ENCODE data around the gene DAPK2. TPM values are rescaled to one million over a fixed set of nuclear protein-coding genes. Genes with fewer than 3 reads are reported as not detected.
A peak's percentile ranks its signal among the peaks of the same experiment; 100 is the strongest.
"Not testable (repeated sequence)": the region's sequence is repeated elsewhere in the genome, so short reads cannot be mapped to it uniquely, and the experiment has no call there.

DAPK2 gene
- 0.21 and 0.53 TPM in 2 replicates for total RNA-seq
- polyA plus RNA-seq (2012) = 1.6 TPM

DNA sequence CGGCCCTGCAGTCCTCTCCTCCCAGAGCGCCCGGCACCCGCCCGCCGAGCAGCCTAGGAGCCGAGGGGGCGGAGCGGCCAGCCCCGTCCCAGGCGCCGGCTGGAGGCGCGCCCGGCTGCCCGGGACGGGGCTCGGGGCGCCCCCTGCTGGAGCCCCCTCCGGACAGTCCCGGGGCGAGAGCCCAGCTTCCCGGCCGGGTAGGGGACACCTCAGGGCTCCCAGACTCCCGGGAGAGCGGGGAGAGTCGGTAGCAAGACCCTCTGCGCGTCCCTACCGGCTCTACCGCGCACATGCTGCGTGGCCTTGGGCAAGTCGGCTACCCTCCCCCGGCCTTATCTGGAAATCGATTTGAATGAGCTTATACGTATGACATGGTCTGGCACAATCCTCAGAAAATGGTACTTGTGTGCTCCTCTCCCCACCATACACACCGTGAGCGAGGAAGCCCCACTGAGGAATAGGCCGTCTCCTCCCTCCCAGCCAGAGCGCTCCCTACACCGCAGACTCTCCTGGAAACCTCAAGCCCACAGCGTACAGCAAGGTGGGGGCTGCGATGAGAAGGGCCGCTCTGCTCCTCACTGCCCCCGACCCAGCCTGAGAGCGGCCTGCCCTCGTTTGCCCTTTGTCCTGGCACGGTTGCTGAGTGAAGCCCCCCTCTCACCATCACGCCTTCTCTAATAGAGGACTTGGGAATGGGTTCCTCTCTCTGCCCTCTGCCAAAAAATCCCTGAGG is at the start of gene DAPK2:
Gene DAPK2, minus strand, starts transcription at position 65 of the 733 bp plus-strand sequence. CDS start 6,224 bp downstream, outside the sequence.
- DNase-seq (ENCODE audit: low read depth) = peak; percentile 70

DNA sequence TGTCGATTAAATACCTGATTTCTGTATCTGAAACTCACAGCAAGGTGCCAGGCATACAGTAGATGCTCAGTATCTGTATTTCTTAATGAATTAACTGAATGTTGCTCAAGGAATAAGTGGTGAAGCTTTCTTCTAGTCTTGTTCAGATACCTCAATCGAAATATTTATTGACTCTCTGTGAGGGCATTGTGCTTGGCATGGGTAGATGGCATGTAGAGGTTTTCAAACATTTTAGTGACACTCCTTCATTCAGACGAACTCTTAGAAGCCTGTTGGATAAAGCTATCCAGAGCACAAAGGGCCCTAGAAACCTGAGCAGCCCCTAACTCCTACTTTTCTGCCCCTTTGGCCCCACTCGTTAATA is 49.1 kb upstream of the DAPK2 start:
- DNase-seq (ENCODE audit: low read depth) = no peak

DNA sequence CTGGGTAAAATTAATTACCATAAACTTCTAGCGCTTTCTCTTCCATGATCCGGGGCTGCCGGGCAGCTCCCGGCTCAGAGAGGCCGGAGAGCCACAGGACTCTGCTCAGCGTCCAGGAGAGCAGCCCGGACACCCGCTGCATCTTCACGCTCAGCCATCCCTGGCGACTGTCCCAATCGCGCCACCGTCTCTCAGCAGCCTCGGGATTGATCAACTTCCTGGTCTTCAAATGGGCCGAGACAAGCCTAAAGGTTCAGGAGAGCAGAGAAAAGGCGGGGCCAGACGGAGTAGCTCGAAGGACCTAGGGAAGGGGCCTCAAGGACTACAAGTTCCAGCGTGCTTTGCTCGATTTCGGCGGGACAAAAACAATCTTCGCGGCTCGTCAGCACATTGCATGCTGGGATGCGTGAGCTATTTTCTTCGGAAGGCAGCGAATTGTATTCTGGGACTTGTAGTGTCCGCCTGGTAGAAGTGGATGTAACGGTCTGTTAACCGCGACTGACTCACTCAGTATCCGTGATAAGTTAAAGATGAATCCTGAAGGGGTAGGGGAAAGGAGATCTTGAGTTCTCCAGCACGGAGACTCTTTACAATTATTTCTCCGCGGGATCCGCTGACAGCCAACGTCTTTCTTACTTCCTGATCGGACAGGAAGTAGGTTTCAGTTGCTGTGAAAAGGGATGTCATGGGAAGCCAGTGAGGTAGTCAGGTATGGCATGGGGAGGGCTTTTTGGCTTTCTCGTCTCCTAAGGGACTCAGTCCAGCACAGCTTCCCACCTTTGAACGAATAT is 47.5 kb upstream of the DAPK2 start, which contains the start of gene CIAO2A:
Gene CIAO2A, minus strand, starts transcription at position 212 of the 791 bp plus-strand sequence. Its CDS starts 70 bp downstream, at position 142.
- DNase-seq (ENCODE audit: low read depth) = peak; percentile 99

DNA sequence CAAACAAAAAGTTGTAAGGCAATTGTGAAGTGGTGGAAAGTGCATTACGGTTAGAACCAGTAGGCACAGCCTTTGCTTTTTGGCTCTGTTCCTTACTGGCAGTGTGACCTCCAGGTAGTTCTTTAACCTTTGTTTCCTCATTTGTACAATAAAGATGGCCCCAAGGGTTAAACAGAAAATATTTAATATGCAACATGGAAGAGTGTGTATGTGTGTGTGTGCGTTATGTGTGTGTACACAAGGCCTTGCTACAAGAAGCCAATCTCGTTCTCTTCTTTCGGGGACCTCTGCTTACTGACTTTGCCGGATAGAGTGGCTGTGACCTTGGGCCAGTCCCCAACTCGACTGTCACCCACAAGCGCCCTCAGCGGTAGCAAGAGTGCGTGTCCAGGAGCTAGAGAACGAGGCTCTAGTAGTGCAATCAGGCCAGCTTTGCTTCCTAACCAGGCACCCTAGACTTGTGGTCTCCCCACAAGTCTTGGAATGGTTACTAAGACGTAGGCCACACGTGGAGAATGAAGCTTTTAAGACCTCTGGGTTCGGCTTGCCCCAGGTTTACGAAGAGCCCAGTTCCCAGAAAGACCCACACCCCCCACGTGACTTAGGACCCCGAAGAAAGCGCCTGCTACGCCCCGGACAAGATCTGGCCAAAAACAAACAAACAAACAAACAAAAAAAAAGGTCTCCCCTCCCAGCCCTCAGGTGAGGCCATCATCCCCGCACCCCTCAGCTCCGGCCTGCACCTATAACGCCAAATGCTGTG is 46.8 kb upstream of the DAPK2 start:
- DNase-seq (ENCODE audit: low read depth) = peak; percentile 71

DNA sequence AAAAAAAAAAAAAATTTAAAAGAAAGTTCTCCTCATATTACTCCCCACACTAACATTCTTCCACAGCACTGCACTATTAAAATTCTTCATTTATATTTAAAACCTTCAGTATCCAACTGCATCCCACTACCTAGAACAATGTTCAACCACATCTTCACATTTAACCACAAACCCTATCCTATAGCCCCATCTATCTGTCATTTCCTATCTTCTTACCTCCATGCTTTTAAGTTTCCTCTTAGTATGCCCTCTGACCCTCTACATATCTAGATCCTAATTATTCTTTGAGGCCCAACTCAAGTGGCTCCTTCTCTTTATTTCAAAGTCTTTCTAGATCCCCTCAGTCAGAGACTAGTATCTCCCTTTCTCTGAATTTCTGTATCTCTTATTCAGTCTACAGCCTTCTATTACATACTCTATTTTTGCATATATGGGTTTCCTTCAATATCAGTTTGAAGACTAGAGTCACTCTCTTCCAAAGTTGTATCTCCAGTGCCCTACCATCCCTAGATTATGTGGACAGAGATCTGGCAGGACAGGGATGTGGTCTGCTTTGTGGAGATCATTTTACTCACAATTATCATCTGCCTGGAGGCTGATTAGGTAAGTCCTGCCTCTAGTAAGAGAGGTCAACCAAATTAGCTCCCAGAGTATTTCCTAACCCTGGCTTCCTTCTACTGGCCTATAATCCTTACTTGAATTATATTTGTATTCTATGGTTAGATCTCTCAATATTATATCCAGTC is 46.0 kb upstream of the DAPK2 start:
- no peak for DNase-seq (ENCODE audit: low read depth)

DNA sequence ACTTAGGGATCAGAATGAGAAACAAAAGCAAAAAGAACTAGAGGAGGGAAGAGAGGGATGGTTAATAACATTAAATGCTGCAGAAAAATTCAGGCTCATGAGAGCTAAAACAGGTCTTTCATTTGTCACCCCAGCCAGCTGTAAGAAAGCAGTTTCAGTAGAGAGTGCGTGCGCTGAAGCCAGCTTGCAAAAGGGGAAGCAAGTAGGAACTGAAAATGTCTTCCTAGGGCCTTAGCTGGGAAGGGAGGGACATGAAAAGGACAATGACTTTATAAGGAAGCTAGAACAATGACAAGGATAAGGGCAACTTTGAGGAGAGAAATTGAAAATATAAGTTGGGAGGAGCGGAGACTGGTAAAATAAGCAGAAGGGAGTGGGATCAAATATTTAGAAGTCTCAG is 44.2 kb upstream of the DAPK2 start:
- no peak for DNase-seq (ENCODE audit: low read depth)

DNA sequence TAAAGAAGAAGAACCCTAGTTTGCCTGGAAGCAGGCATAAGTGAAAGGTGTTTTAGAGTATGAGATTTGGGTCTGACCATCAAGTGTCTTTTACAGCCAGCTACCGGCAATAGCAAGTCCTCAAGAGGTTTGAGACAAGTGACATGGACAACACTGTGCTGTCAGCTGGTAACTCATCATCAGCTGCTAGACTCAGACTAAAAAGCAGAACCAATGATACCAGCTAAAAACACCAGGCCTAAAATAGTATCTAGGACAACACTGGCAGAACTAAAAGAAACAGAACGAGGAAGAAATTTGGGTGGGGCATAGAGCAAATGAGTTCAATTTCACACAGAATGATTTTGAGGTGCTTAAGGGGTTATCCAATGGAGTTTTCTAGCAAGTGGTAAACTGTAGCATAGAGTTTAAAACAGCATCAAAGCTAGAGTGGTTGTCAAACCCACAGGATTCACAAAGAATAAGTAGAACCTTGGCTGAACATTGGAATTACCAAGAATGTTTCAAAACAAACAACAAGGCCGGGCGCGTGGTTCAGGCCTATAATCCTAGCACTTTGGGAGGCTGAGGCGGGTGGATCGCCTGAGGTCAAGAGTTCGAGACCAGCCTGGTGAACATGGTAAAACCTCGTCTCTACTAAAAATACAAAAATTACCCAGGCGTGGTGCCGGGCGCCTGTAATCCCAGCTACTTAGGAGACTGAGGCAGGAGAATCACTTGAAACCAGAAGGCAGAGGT is 43.4 kb upstream of the DAPK2 start:
- peak; percentile 45 for DNase-seq (ENCODE audit: low read depth)

DNA sequence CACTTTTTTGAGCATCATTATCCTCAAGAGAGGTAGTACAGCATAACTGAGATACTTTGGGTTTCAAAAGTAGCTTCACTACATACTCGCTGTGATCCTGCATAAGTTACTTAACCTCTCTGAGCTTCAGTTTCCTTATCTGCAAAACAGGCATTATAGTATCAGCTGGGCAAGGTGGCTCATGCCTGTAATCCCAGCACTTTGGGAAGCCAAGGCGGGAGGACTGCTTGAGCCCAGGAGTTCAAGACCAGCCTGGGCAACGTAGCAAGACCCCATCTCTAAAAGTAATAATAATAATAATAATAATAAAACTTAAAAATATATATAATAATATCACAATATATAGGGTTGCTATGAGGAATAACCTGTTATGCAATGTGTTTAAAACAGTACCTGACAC is 36.5 kb upstream of the DAPK2 start:
- no peak for DNase-seq (ENCODE audit: low read depth)

DNA sequence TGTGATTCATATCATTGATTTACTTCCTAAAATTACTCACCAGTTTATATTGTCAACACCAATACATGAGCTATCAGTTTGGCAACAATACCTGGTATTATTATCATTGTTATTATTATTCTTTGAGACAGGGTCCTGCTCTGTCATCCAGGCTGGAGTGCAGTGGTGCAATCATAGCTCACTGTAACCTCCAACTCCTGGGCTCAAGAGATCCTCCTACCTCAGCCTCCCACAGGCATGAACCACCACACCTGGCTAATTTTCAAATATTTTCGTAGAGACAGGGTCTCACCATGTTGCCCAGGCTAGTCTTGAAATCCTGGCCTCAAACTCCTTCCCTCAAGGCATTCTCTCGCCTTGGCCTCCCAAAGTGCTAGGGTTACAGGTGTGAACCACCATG is 27.2 kb upstream of the DAPK2 start:
- DNase-seq (ENCODE audit: low read depth) = not testable (repeated sequence)

DNA sequence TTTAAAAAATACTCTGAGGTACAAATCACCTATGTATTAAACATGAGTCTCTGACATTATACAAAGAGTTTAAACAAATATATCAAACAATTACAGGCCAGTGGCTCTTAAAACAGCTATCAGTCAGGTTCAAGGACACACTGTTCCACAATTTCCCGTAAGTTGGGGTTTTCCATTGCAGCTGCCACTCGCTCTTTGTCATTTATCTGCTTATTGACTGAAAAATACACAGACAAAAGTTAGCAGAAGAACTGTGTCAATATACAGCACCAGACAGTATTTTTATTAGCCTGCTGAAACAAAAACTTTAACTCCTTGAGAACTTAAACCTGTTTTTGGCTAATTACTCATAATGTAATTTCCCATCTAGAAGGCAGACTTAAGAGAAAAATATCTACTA is 26.5 kb upstream of the DAPK2 start:
- no peak for DNase-seq (ENCODE audit: low read depth)

DNA sequence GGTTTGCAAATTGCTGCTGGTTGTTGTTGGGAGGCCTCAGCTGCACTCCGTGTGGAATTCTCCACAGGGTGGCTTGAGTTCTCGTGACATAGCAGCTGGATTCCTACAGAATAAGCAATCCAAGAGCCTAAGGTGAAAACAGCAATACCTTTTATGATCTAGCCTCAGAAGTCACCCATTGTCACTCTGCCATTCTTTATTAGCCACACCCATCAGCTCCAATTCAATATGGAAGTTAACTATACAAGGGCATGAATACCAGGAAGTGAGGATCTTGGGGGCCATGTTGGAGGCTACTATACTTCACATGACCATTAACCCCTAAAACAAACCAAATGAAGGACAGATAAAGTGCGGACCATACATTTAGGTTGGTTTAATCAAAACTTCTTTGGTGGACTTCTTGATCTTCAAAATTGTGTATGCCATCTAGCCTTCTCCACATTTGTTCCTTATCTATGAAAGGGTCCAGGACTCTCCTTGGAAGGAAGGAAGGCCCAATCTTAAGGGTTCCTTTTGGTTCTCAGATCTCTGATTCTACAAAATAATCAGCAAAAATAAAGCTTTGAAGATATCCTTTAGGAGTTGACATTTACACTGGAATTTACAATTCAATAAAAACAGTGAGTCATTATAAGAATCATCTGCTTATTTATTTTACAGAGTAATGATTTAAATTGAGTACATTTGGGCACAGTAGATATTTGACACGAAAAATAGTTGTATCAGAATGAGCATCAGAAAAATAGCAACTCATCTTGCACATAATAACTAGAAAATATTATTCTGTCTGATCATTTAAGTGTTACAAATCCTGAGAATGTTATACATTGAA is 25.9 kb upstream of the DAPK2 start:
- DNase-seq (ENCODE audit: low read depth) = peak; percentile 22

DNA sequence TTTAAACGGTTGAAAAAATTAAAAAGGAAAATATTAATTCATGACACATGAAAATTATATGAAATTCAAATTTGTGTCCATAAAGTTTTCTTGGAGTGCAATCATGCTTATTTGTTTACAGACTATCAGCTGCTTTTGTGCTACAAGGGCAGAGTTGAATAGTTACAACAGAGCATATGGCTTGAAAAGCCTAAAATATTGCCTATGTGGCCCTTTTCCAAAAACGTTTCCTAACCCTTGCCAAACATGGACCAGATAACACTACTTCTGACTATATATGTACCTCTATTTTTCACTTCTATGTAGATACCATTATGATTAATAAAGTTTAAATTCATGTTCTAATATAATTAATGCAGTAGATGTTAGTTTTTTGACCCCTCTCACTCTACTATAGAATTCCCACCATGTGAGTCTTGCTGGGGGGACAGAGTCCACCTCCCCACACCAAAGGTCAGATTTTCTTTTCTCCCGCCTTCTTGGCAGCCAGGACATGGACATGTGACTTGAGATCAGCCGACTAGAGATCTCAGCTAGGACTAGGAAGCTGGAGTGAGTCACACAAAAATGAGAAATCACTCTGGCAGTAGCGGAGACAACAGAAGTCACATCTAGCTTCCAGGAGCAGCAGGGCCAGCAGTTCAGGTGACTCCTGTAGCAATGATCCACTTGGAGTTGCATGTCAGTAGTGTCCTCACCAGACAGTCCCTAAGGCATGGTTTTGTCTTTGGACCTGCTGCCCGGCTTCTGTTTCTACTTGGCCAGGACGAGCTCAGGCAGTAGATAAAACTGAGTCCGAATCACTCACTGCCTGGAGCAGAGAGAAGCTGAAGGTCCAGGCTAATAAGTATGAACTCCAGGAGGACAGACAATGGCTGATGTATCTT is 24.9 kb upstream of the DAPK2 start:
- DNase-seq (ENCODE audit: low read depth) = peak; percentile 86

DNA sequence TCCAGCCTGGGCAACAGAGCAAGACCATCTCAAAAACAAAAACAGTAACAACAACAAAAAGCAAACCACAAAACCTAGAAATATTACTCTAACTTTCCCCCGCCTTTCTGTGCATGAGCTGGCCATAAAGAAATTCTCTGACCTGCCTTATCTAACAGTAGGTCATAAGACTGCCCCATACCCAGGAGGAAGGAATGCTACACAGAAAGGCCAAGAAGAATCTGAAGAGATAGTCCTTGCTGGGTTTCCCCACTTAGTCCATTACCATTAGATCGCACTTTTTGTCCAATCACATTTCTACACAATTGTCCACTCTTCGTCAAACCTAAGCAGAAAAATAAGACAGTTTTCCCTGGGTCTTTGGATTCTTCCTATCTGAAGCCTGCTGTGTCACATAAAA is 23.8 kb upstream of the DAPK2 start:
- no peak for DNase-seq (ENCODE audit: low read depth)

DNA sequence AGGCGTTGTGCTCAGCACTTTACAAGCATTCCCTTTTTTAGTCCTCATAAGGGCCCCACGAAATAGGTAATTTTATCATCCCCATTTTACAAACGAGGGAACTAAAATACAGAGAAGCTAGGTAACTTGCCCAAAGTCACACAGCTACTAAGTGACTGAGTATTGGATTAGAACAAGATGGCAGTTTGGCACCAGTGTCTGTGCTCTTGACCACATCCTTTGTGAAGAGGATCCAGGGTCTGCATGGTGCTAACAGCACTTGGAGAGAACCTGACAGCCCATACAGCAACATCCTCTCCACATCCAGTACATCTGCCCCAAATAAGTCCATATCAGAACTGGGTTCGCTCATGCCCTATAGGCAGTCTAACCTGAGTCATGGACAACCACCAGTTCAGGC is 21.8 kb upstream of the DAPK2 start:
- DNase-seq (ENCODE audit: low read depth) = no peak

DNA sequence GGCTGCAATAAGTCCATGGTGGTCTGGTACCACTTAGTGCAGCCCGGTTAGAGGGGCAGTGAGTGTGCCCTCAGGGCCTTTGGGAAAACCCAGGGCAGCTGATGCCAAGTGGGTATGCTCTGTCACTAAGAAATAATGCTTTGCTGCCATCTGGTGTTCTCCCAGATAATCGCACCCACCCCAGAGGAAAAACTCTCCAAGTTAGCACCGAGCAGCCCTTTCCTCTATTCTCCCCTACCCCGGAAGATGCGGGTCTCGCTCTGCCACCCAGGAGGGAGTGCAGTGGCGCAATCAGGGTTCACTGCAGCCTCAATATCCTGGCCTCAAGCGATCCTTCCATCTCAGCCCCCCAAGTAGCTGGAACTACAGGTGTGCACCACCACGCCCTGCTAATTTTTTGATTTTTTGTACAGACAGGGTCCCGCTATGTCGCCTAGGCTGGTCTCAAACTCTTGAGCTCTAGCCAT is 21.3 kb upstream of the DAPK2 start:
- peak; percentile 76 for DNase-seq (ENCODE audit: low read depth)

DNA sequence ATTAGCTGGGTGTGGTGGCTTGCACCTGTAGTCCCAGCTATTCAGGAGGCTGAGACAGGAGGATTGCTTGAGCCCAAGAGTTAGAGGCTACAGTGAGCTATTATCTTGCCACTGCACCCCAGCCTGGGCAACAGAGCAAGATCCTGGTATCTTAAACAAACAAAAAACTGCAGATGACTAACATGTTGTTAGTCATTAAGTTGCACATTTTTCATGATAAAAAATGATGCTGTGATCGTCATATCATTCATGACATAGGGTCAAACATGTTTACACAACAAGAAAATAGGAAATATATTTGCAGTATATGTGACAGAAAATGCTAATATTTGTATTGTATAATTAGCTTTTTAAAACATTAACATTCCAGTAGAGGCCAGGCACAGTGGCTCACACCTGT is 20.2 kb upstream of the DAPK2 start:
- no peak for DNase-seq (ENCODE audit: low read depth)

DNA sequence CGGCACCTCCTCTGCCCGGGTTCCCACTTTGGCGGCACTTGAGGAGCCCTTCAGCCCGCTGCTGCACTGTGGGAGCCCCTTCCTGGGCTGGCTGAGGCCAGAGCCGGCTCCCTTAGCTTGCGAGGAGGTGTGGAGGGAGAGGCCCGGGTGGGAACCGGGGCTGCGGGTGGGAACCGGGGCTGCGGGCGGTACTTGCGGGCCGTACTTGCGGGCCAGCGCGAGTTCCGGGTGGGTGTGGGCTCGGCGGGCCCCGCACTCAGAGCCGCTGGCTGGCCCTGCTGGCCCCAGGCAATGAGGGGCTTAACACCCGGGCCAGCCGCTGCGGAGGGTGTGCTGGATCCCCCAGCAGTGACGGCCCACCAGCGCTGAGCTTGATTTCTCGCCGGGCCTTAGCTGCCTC is 14.4 kb upstream of the DAPK2 start:
- DNase-seq (ENCODE audit: low read depth) = no peak

DNA sequence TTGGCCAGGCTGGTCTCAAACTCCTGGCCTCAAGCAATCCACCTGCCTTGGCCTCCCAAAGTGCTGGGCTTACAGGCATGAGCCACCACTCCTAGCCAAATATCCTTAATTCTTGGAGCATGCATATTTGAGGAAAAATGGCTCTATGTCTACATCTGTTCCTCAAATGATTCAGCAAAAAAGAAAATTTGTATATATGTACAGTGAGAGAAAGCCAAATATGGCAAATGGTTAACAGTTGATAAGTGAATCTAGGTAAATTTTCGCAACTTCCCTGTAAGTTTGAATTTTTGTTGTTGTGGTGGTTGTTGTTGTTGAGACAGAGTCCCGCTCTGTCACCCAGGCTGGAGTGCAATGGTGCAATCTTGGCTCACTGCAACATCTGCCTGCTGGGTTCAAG is 12.8 kb upstream of the DAPK2 start:
- DNase-seq (ENCODE audit: low read depth) = not testable (repeated sequence)

Data from myocyte (in vitro differentiated cells).